HG03064 (cell line): ENCODE data around the gene CAPN2.

Experiments used
- ATAC-seq: cut with Tn5 transposase; IDR thresholded peaks from one replicate; pipeline ENCODE4 v1.9.1; 2021; ENCODE audit warnings: low read depth; ENCODE audit not compliant: unreplicated experiment

The CAPN2 gene

GRCh38 chr1:223712194-223712849 is at the start of gene CAPN2:
CAPN2 (plus strand) TSS chr1:223712539; CDS start chr1:223712641, 102 bp downstream.
- ATAC-seq: peak; percentile 64

DNA sequence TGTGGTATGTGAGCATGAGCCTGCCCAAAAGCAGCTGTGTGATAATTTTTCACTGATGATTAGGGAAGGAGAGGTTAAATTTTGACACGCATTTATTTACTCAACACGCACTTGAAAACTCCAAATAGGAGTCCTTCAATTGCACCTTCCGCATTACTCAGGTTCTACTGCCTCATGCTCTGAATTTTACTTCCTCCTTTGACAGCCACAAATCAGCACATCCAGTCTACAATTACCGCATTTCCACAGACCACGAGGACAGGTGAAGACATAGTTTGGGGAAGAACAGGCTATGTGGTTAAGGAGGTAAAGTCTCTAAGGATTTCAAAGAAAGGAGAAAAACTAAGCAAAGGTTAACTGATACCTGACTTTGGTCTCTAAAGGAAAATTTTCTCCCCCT is 49.4 kb upstream of the CAPN2 start:
- no peak for ATAC-seq

- ATAC-seq: no peak
Measured at GRCh38 chr1:223664106-223664505, 48.2 kb upstream of the CAPN2 start.

GRCh38 chr1:223665592-223666312 is 46.6 kb upstream of the CAPN2 start, which contains the start of gene CAPN8:
CAPN8 (minus strand) TSS chr1:223665701; CDS start chr1:223665646, 55 bp downstream.
- ATAC-seq: no peak

DNA sequence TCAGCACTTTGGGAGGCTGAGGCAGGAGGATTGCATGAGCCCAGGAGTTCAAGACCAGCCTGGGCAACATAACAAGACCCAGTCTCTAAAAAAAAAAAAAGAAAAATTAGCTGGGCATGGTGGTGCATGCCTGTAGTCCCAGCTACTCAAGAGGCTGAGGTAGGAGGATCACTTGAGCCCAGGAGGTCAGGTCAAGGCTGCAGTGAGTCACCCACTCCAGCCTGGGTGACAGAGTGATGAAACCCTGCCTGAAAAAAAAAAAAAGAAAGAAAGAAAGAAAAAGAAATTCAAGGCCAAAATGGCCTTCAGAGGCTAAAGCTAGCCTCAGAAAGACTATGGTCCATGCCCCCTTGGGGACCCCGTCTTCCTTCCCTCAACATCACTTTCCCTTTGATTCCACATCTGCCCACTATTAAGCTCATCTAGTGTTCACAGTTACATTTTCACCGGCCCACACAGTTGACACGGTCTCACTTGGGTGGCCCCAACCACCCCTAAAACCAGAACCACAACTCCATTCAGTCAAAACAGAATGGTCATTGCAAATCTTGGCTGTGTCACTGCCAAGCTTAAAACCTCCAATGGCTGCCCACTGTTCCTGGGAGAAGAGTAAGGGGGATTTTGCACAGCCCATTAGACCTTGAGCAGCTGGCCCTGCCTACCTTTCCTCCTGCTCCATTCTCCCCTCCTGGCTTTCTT is 44.7 kb upstream of the CAPN2 start:
- no peak for ATAC-seq

DNA sequence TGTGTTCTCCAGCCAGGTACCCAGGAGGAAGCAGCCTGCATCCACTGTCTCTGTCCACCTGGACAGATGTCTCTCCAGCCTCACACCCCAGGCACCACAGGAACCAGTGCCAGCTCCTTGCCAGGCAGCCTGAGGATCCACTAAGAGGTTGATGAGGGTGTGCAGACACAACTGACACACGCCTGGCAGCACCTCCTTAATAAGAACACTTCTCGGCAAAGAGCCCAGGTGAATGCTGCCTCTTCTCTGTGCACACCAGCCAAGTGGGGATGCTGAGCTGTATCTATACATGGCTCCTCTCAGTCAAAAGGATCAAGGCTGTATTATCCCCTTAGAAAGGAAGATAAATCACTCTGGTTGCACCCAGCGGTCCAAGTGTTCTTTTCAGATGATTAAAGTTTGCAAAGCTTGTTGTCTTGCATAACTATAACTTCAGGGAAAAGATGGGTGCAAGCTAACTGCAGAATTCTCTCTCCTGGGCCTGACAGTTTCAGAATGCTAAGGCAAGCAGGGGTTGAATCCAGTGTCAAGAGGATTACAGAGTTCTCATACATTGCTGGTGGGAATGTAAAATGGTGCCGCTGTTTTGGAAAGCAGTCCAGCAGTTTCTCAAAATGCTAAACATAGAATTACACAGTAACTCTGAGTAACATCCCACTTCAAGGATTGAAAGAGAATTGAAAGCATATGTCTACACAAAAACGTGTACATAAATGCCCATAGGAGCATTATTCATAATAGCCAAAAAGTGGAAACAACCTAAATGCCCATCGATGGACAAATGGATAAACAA is 43.1 kb upstream of the CAPN2 start:
- ATAC-seq: no peak

GRCh38 chr1:223670458-223671159 is 41.7 kb upstream of the CAPN2 start:
- ATAC-seq: no peak

DNA sequence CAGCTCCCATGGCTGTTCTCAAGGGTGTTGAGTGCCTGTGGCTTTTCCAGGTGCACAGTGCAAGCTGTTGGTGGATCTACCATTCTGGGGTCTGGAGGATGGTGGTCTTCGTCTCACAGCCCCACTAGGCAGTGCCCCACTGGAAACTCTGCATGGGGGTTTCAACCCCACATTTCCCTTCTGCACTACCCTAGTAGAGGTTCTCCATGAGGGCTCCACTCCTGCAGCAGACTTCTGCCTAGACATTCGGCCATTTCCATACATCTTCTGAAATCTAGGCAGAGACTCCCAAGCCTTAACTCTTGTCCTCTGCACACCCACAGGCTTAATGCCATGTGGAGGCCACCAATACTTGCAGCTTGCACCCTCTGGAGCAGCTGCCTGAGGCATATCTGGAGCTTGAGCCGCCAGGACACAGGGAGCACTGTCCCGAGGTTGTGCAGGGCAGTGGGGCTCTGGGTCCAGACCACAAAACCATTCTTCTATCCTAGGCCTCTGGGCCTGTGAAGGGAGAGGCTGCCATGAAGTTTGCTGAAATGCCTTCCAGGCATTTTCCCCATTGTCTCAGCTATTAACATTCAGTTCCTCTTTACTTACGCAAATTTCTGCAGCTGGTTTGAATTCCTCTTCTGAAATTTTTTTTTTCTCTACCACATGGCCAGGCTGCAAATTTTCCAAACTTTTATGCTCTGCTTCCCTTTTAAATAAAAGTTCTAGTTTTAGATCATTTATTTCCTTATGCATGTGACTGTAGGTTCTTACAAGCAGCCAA is 38.0 kb upstream of the CAPN2 start:
- no peak for ATAC-seq

DNA sequence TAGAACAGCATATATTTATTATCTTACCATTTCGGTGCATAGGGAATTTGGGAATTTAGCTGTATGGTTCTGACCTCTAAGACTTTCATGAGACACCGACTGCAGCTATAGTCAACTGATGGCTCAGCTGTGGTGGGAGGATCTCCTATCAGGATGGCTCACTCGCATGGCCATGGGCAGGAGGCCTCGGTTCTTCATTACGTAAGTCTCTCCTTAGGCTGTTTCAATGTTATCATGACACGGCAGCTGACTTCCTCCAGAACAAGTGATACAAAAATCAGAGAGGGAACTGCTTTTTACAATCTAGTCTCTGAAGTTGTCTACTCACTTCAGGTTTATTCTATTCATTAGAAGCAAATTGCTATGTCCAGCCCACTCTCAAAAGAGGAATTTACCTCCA is 33.5 kb upstream of the CAPN2 start:
- no peak for ATAC-seq

DNA sequence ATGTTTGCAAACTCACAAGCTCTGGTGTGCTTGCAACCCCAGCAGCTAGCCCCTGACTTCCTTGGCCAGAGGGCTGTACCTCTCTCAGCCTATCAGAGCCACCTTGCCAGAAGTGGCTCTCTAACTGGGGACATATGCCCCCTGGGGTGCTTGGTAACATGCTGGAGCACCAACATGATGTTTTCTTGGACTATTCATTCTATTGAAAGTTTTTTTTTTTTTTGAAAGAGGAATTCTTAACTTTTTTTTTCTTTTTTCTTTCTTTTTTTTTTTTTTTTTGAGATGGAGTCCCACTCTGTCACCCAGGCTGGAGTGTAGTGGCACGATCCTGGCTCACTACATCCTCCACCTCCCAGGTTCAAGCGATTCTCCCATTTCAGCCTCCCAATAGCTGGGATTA is 32.2 kb upstream of the CAPN2 start:
- no peak for ATAC-seq

- no peak for ATAC-seq
Measured at GRCh38 chr1:223682502-223682901, 29.8 kb upstream of the CAPN2 start.

DNA sequence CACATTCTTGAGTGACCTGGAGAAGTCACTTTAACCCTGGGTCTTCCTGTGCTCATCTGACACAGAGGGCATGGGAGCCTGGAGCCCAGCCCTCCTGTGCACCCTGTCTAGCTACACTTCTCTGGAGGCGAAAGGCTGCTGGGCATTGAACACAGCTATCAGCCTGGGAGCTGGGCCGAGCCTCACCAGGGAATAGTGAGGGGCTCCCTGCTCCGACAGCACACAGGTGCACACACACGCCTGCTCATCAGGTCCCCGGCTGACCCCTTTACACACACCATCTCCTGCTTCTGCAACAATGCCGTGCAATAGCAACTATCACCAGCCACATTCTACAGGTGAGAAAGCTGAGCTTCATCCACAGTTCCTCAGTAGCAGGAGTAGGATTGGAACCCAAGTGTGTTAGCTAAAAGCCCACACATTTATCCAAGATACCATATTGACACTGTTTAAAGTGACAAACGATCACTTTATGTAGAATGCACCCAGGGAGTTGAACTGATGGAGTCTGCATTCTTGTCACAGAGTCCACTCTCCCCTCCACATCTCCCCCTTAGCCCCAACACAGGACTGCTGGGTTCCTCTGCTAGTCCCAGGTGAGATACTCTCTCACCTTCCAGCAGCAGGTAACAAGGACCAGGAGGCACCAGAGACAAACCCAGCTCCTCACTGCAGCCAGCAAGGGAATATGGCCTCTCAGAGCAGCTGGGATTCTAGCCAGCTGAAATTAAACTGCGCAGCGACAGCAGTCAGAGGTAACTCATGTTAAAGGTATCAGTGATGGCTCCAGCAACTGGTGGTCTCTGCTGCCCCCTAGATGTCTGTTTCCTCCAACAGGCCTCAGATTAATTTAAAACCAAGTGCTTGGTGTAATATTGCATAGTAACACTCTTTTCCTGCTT is 28.5 kb upstream of the CAPN2 start:
- ATAC-seq: no peak

DNA sequence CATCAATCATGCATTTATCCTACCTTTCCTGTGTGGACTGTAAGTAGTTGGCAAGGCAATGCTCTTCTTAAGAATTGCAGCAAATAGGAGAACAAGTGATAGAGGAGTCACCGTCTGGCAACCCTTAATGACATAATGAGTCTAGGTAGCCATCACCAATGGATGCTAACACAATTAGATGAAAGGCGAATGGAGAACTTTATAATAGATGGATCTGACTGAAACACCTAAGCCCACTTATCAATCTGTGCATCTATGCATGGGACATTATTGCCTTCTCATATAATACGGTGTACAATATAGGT is 27.9 kb upstream of the CAPN2 start:
- no peak for ATAC-seq

DNA sequence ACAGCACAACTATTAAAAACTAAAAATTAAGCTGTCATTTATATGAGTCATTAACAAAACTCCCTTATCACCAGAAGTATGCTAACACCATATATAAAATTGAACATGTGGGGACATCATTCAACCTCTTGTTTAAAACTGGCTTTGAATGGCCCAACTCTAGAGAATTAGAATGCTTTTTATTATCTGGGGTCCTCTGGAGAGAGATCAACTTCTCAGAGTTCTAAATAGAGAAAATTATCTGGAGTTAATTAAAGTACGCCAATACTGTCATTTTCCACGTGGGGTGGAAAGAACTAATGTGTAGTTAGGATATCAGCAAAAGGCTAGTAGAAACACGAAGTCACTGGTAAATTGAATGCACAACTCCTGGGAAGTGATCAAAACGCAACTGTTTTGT is 21.2 kb upstream of the CAPN2 start:
- no peak for ATAC-seq

DNA sequence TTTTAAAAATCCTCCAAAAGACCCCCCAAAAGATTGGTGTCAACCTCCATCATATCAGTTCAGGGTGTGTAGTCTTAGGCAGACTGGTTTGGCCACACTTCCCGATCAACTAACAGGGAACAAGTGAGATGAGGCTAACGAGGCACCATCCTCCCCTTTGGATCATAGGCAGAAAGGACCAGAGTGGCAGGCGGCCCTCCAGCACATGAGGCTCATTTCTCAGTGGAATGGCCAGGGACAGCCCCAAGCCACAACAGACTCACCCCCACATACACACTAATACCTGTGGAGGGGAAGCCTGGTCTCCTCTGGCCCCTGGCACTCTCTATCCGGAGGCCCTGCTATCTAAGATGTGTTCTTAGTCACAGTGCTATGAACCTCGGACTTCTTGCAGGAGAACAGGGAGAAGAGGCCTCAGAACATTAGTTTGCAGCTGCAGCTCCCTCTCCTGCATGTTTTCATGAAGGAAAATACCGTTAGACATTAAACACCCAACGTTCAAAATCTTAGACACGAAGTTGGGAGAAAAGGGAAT is 17.3 kb upstream of the CAPN2 start:
- ATAC-seq: no peak

- ATAC-seq: no peak
Measured at GRCh38 chr1:223695941-223696340, 16.4 kb upstream of the CAPN2 start.

DNA sequence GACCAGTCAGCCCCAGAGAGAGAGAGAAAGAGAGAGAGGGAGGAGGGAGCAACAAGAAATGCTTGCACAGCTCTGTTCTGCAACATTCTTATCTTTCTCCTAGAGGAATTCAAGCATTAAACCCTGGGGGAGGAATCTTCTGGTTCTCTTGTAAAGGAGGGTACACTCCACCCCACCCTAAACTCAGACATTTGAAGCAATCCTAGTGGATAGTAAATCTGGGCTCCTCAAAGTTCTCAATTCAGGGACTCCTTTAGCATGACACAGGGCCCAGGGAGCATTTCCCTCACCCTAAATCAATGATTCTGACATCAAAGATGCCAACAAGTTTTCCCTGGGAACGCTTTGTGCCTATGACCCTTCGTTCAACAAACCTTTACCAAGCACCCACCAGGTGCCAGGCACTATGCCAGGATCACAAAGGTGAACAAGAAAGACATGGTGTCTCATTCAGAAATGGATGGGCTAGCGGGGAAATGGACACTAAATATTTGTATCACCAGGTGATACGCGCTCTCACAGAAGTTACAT is 11.9 kb upstream of the CAPN2 start:
- ATAC-seq: no peak

GRCh38 chr1:223700942-223701637 is 11.2 kb upstream of the CAPN2 start:
- ATAC-seq: no peak
